OCI-LY3 (cell line): ENCODE measurements around the gene RAB36.

Experiments used
- H2AFZ ChIP-seq: fragments of 200-600, 300-600 bp; shearing (Covaris generic); 2 replicates; pipeline ENCODE4 v1.6.0; 2014; ENCODE audit warnings: antibody characterized with exemption, low read depth, low read length
- H3K27ac ChIP-seq: fragments of 200-600, 300-600 bp; sonication (generic); 2 replicates; pipeline ENCODE4 v1.5.1; 2014; ENCODE audit warnings: mild to moderate bottlenecking, low read length, moderate library complexity, mixed read lengths
- H3K27me3 ChIP-seq: fragments of 200-600, 300-600 bp; sonication (generic); 2 replicates; pipeline ENCODE4 v1.6.1; 2014; ENCODE audit warnings: low read depth, low read length, mixed read lengths
- H3K36me3 ChIP-seq: fragments of 200-600, 300-600 bp; sonication (generic); replicated peaks from 2 replicates; pipeline ENCODE3; 2014; ENCODE audit warnings: low read depth, low read length, mixed read lengths
- H3K4me1 ChIP-seq: fragments of 300-600, 200-600 bp; sonication (generic); 2 replicates; pipeline ENCODE4 v1.6.1; 2014; ENCODE audit warnings: low read length, mixed read lengths
- H3K4me2 ChIP-seq: fragments of 200-600, 300-600 bp; sonication (generic); 2 replicates; pipeline ENCODE4 v1.6.1; 2014; ENCODE audit warnings: low read length, mixed read lengths
- H3K4me3 ChIP-seq: fragments of 300-600, 200-600 bp; sonication (generic); 2 replicates; pipeline ENCODE4 v1.5.1; 2014; ENCODE audit warnings: antibody characterized with exemption, mild to moderate bottlenecking, low read length, moderate library complexity
- H3K79me2 ChIP-seq: fragments of 300-600, 200-600 bp; shearing (Covaris generic); 2 replicates; pipeline ENCODE4 v1.6.1; 2014; ENCODE audit warnings: mild to moderate bottlenecking, low read length, mixed read lengths
- H3K9ac ChIP-seq: fragments of 300-600, 200-600 bp; shearing (Covaris generic); 2 replicates; pipeline ENCODE4 v1.6.0; 2014; ENCODE audit warnings: mild to moderate bottlenecking, low read length, moderate library complexity
- H3K9me3 ChIP-seq: fragments of 200-600, 300-600 bp; shearing (Covaris generic); 2 replicates; pipeline ENCODE4 v1.6.1; 2014; ENCODE audit warnings: low read length, mixed read lengths; ENCODE audit not compliant: insufficient read depth
- H4K20me1 ChIP-seq: fragments of 200-600, 300-600 bp; sonication (generic); 2 replicates; pipeline ENCODE4 v1.6.1; 2016; ENCODE audit warnings: low read length, mixed read lengths; ENCODE audit not compliant: insufficient read depth
- EZH2phosphoT487 ChIP-seq: fragments of 200-600 bp; shearing (Covaris generic); IDR thresholded peaks from 2 replicates; pipeline ENCODE4 v1.6.1; 2018; ENCODE audit warnings: antibody characterized with exemption, mixed run types, low read depth
- TF ChIP-seq, protein P1 (sequence below): fragments of 200-600, 300-600 bp; sonication (generic); IDR thresholded peaks from 2 replicates; pipeline ENCODE4 v1.5.1; 2014; ENCODE audit warnings: antibody characterized with exemption, low read length, low read depth

The RAB36 gene

DNA sequence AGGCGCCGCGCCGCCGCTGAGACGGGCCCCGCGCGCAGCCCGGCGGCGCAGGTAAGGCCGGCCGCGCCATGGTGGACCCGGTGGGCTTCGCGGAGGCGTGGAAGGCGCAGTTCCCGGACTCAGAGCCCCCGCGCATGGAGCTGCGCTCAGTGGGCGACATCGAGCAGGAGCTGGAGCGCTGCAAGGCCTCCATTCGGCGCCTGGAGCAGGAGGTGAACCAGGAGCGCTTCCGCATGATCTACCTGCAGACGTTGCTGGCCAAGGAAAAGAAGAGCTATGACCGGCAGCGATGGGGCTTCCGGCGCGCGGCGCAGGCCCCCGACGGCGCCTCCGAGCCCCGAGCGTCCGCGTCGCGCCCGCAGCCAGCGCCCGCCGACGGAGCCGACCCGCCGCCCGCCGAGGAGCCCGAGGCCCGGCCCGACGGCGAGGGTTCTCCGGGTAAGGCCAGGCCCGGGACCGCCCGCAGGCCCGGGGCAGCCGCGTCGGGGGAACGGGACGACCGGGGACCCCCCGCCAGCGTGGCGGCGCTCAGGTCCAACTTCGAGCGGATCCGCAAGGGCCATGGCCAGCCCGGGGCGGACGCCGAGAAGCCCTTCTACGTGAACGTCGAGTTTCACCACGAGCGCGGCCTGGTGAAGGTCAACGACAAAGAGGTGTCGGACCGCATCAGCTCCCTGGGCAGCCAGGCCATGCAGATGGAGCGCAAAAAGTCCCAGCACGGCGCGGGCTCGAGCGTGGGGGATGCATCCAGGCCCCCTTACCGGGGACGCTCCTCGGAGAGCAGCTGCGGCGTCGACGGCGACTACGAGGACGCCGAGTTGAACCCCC lies 35.8 kb downstream of the RAB36 start:
- H3K79me2 ChIP-seq, result no peaks in the 10 kb centered on the region
- H3K9me3 ChIP-seq, result peaks cover 7% of the 10 kb centered on the region; the same call in 1 of the 2 replicates
- H3K27me3 ChIP-seq, result no peaks in the 10 kb centered on the region
- no peak overlapping the region for H2AFZ ChIP-seq
- H3K9ac ChIP-seq, result no peak overlapping the region
- peaks cover 8% of the 10 kb centered on the region; the same call in 1 of the 2 replicates for H3K4me1 ChIP-seq
- peak overlapping the region; percentile 76 for H3K4me2 ChIP-seq
- H3K27ac ChIP-seq, result no peak overlapping the region
- H4K20me1 ChIP-seq, result 0 out of 2 replicates have a peak, but pooled peaks cover 6% of the 10 kb centered on the region
- TF ChIP-seq, protein P1, sequence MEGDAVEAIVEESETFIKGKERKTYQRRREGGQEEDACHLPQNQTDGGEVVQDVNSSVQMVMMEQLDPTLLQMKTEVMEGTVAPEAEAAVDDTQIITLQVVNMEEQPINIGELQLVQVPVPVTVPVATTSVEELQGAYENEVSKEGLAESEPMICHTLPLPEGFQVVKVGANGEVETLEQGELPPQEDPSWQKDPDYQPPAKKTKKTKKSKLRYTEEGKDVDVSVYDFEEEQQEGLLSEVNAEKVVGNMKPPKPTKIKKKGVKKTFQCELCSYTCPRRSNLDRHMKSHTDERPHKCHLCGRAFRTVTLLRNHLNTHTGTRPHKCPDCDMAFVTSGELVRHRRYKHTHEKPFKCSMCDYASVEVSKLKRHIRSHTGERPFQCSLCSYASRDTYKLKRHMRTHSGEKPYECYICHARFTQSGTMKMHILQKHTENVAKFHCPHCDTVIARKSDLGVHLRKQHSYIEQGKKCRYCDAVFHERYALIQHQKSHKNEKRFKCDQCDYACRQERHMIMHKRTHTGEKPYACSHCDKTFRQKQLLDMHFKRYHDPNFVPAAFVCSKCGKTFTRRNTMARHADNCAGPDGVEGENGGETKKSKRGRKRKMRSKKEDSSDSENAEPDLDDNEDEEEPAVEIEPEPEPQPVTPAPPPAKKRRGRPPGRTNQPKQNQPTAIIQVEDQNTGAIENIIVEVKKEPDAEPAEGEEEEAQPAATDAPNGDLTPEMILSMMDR, result no peak
- no peak for TF ChIP-seq EZH2phosphoT487
- H3K36me3 ChIP-seq, result no peaks in the 10 kb centered on the region
- H3K4me3 ChIP-seq, result peak overlapping the region; percentile 77

DNA sequence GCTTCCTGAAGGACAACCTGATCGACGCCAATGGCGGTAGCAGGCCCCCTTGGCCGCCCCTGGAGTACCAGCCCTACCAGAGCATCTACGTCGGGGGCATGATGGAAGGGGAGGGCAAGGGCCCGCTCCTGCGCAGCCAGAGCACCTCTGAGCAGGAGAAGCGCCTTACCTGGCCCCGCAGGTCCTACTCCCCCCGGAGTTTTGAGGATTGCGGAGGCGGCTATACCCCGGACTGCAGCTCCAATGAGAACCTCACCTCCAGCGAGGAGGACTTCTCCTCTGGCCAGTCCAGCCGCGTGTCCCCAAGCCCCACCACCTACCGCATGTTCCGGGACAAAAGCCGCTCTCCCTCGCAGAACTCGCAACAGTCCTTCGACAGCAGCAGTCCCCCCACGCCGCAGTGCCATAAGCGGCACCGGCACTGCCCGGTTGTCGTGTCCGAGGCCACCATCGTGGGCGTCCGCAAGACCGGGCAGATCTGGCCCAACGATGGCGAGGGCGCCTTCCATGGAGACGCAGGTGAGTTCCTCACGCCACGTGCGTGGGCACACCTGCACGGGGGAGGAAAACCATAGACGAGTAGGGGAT lies 36.5 kb downstream of the RAB36 start:
- H3K4me1 ChIP-seq, result peaks cover 8% of the 10 kb centered on the region; the same call in 1 of the 2 replicates

DNA sequence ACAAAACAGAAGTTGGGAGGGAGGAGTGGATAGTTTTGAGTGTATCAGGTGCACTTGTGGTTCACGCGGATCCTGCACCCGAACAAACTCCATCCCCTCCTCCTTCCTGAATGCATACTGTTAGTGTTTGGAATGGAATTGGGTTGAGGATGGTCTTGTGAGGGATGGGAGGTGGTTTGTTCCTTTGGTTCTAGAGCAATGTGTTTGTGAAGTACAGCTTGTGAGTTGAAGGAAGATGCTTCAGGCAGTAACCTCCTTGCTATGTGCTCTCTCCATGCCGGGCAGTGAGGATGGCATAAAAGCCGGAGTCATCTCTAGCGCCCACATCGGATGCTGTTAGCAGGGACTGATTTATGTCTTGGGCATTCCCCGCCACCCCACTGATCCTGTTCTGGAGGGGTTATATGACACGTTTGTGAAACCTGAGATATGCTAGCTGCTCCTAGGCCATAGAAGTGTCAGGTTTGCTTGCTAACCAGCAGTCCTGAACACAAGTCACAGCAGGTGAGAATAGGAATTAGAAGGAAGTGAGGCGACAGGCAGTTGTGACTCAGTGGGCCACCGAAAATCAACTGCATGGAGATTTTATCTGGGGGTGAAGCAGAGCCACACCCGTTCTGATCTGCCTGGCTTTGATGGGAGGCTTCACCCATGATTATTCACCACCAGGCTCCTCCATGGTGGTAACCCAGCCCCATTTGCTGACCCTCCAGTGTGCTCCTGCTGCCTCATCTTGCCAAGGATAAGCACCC lies 37.2 kb downstream of the RAB36 start:
- Histone ChIP-seq H3K79me2 (no peaks in the 10 kb centered on the region), H3K4me2 (peak overlapping the region; percentile 12; the same call in 1 of the 2 replicates), H3K27me3 (no peaks in the 10 kb centered on the region), H3K4me3 (no peak overlapping the region), H2AFZ (no peak overlapping the region), H3K27ac (no peak overlapping the region), H3K9me3 (no peaks in the 10 kb centered on the region), H3K4me1 (peaks cover 8% of the 10 kb centered on the region; the same call in 1 of the 2 replicates), H4K20me1 (0 out of 2 replicates have a peak, but pooled peaks cover 6% of the 10 kb centered on the region), H3K36me3 (no peaks in the 10 kb centered on the region), H3K9ac (no peak overlapping the region)
- TF ChIP-seq, protein P1, result no peak
- TF ChIP-seq EZH2phosphoT487, result no peak

More for the DNA sequence above, 36.5 kb downstream of the RAB36 start:
- H3K27ac ChIP-seq, result no peak overlapping the region
- H3K9me3 ChIP-seq, result no peaks in the 10 kb centered on the region; the same call in 1 of the 2 replicates
- 0 out of 2 replicates have a peak overlapping the region, but pooled peaks have one; percentile 12 for H3K4me2 ChIP-seq
- H4K20me1 ChIP-seq, result 0 out of 2 replicates have a peak, but pooled peaks cover 6% of the 10 kb centered on the region
- no peaks in the 10 kb centered on the region for H3K27me3 ChIP-seq
- TF ChIP-seq, protein P1, result no peak
- TF ChIP-seq EZH2phosphoT487, result no peak
- H3K9ac ChIP-seq, result no peak overlapping the region
- no peaks in the 10 kb centered on the region for H3K79me2 ChIP-seq
- no peaks in the 10 kb centered on the region for H3K36me3 ChIP-seq
- H3K4me3 ChIP-seq, result no peak overlapping the region
- H2AFZ ChIP-seq, result no peak overlapping the region
